NCI-H1092 (cell line): Measurements from ENCODE around the gene CRYZL1.
A peak's percentile ranks its signal among the peaks of the same experiment; 100 is the strongest.

Experiments
- DNase-seq: peaks from one replicate; lab custom pipeline; 2025; lab: John Stamatoyannopoulos, UW

Gene CRYZL1

GRCh38 chr21:33661146-33661545 lies 19.6 kb upstream of the CRYZL1 start:
- DNase-seq: no peak

GRCh38 chr21:33660406-33660805 lies 18.9 kb upstream of the CRYZL1 start:
- DNase-seq: no peak

GRCh38 chr21:33659568-33659949 lies 18.0 kb upstream of the CRYZL1 start:
- DNase-seq: no peak

GRCh38 chr21:33658919-33659567 lies 17.5 kb upstream of the CRYZL1 start:
- DNase-seq: no peak

GRCh38 chr21:33657124-33657820 lies 15.7 kb upstream of the CRYZL1 start:
- no peak for DNase-seq

- DNase-seq: no peak
Measured at GRCh38 chr21:33655588-33656221, 14.2 kb upstream of the CRYZL1 start.

- no peak for DNase-seq
Measured at GRCh38 chr21:33654412-33654811, 12.9 kb upstream of the CRYZL1 start.

- no peak for DNase-seq
Measured at GRCh38 chr21:33651965-33652680, 10.6 kb upstream of the CRYZL1 start.

- no peak for DNase-seq
Measured at GRCh38 chr21:33650929-33651509, 9.5 kb upstream of the CRYZL1 start.

GRCh38 chr21:33650230-33650629 lies 8.7 kb upstream of the CRYZL1 start:
- no peak for DNase-seq

GRCh38 chr21:33648555-33648954 lies 7.0 kb upstream of the CRYZL1 start:
- no peak for DNase-seq

GRCh38 chr21:33647587-33647986 lies 6.0 kb upstream of the CRYZL1 start:
- DNase-seq: no peak

- DNase-seq: no peak
Measured at GRCh38 chr21:33645730-33646129, 4.2 kb upstream of the CRYZL1 start.

GRCh38 chr21:33644383-33645074 lies 3.0 kb upstream of the CRYZL1 start:
- no peak for DNase-seq

- DNase-seq: no peak
Measured at GRCh38 chr21:33643658-33644311, 2.2 kb upstream of the CRYZL1 start.

GRCh38 chr21:33642896-33643657 lies 1.5 kb upstream of the CRYZL1 start:
- no peak for DNase-seq

- peak; percentile 99 for DNase-seq
Measured at GRCh38 chr21:33642027-33642895, 720 bp upstream of the CRYZL1 start, which contains the start of gene ITSN1. ITSN1 (plus strand) TSS chr21:33642501; CDS start chr21:33718829, 76,328 bp downstream.

GRCh38 chr21:33640697-33641351 lies 717 bp downstream of the CRYZL1 start:
- DNase-seq: no peak

GRCh38 chr21:33634254-33634653 lies 7.3 kb downstream of the CRYZL1 start:
- DNase-seq: no peak
